OCI-LY3 (cell line): ENCODE data around the gene SLC9A7.

Source experiments
- H2AFZ ChIP-seq: fragments of 200-600, 300-600 bp; shearing (Covaris generic); 2 replicates; pipeline ENCODE4 v1.6.0; 2014; ENCODE audit warnings: antibody characterized with exemption, low read depth, low read length
- H3K27ac ChIP-seq: fragments of 200-600, 300-600 bp; sonication (generic); 2 replicates; pipeline ENCODE4 v1.5.1; 2014; ENCODE audit warnings: mild to moderate bottlenecking, low read length, moderate library complexity, mixed read lengths
- H3K27me3 ChIP-seq: fragments of 200-600, 300-600 bp; sonication (generic); 2 replicates; pipeline ENCODE4 v1.6.1; 2014; ENCODE audit warnings: low read depth, low read length, mixed read lengths
- H3K36me3 ChIP-seq: fragments of 200-600, 300-600 bp; sonication (generic); replicated peaks from 2 replicates; pipeline ENCODE3; 2014; ENCODE audit warnings: low read depth, low read length, mixed read lengths
- H3K4me1 ChIP-seq: fragments of 300-600, 200-600 bp; sonication (generic); 2 replicates; pipeline ENCODE4 v1.6.1; 2014; ENCODE audit warnings: low read length, mixed read lengths
- H3K4me2 ChIP-seq: fragments of 200-600, 300-600 bp; sonication (generic); 2 replicates; pipeline ENCODE4 v1.6.1; 2014; ENCODE audit warnings: low read length, mixed read lengths
- H3K4me3 ChIP-seq: fragments of 300-600, 200-600 bp; sonication (generic); 2 replicates; pipeline ENCODE4 v1.5.1; 2014; ENCODE audit warnings: antibody characterized with exemption, mild to moderate bottlenecking, low read length, moderate library complexity
- H3K79me2 ChIP-seq: fragments of 300-600, 200-600 bp; shearing (Covaris generic); 2 replicates; pipeline ENCODE4 v1.6.1; 2014; ENCODE audit warnings: mild to moderate bottlenecking, low read length, mixed read lengths
- H3K9ac ChIP-seq: fragments of 300-600, 200-600 bp; shearing (Covaris generic); 2 replicates; pipeline ENCODE4 v1.6.0; 2014; ENCODE audit warnings: mild to moderate bottlenecking, low read length, moderate library complexity
- H3K9me3 ChIP-seq: fragments of 200-600, 300-600 bp; shearing (Covaris generic); 2 replicates; pipeline ENCODE4 v1.6.1; 2014; ENCODE audit warnings: low read length, mixed read lengths; ENCODE audit not compliant: insufficient read depth
- H4K20me1 ChIP-seq: fragments of 200-600, 300-600 bp; sonication (generic); 2 replicates; pipeline ENCODE4 v1.6.1; 2016; ENCODE audit warnings: low read length, mixed read lengths; ENCODE audit not compliant: insufficient read depth
- CTCF ChIP-seq: fragments of 200-600, 300-600 bp; sonication (generic); IDR thresholded peaks from 2 replicates; pipeline ENCODE4 v1.5.1; 2014; ENCODE audit warnings: antibody characterized with exemption, low read length, low read depth
- EZH2phosphoT487 ChIP-seq: fragments of 200-600 bp; shearing (Covaris generic); IDR thresholded peaks from 2 replicates; pipeline ENCODE4 v1.6.1; 2018; ENCODE audit warnings: antibody characterized with exemption, mixed run types, low read depth

SLC9A7 gene

DNA sequence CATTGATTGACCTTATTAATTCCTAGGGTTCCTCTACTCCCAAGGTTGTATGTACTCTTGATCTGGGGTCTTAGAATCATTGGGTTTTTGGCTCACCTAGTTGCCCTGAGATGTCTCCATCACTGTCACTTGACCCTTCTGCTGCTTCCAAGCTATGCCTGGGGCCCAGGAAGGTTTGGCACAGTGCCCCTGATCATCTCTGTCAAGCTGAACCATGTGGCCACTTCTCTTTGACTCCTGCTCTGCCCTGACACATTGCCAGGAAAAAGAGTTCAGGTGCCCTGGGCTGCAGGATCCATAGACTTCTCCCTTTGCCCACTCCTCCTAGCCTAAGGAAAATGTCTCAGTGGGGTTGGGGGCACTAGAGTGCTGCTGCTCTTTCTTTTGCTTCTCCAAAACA is 189.3 kb downstream of the SLC9A7 start:
- Histone ChIP-seq H3K27ac (no peak overlapping the region), H3K36me3 (no peaks in the 10 kb centered on the region), H3K9me3 (no peaks in the 10 kb centered on the region), H3K4me2 (no peak overlapping the region), H3K4me3 (no peak overlapping the region), H3K79me2 (no peaks in the 10 kb centered on the region), H2AFZ (no peak overlapping the region), H4K20me1 (no peaks in the 10 kb centered on the region), H3K9ac (no peak overlapping the region), H3K27me3 (no peaks in the 10 kb centered on the region), H3K4me1 (peaks cover 25% of the 10 kb centered on the region)
- TF ChIP-seq EZH2phosphoT487 (no peak), CTCF (no peak)

GRCh38 chrX:46567388-46567787 is 191.5 kb downstream of the SLC9A7 start:
- H3K79me2 ChIP-seq, result no peaks in the 10 kb centered on the region
- H3K36me3 ChIP-seq, result no peaks in the 10 kb centered on the region
- H3K4me1 ChIP-seq, result peaks cover 30% of the 10 kb centered on the region
- no peak overlapping the region for H3K9ac ChIP-seq
- no peaks in the 10 kb centered on the region for H3K9me3 ChIP-seq
- H3K27ac ChIP-seq, result no peak overlapping the region
- H2AFZ ChIP-seq, result no peak overlapping the region
- no peak for TF ChIP-seq EZH2phosphoT487
- no peak for TF ChIP-seq CTCF
- no peaks in the 10 kb centered on the region for H3K27me3 ChIP-seq
- H3K4me2 ChIP-seq, result no peak overlapping the region
- no peaks in the 10 kb centered on the region for H4K20me1 ChIP-seq
- H3K4me3 ChIP-seq, result no peak overlapping the region

DNA sequence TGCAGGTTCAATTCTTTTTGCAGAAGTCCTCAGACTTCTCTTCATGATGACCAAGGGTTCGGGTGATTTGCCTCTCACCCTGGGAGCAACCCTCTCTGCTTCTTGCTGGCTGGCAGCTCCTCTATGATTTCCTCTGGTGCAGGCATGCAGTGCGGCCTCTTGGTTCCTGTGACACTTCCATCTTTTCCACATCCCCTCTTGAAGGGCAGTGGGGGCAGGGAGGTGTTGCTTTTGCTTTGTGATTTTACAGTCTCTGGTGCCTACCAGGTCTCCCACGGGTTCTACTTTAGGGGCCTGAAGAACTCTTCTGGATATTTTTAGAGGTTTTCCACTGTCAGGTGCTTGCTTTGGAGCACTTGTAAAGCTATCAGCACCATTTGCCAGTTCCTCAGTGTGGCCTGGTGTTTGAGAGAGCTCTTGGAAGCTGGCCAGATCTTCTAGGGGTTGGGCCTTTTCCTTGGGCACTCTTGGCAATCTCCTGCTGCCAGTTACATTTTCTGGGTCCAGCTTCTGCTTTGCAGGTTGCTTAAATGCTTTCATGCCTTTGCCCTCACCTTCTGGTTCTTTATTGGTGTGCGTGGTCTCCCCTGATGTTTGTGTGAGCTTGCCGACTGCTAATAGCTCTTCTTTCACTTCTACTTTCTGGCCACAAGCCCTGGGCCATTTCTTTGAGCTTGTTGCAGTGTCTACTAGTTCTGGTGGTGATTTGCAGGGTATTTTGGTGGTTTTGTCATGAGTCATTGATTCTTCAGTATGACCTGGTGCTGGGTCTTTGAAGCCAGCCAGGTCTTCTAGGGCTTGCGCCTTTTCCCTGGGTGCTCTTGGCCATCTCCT is 196.9 kb downstream of the SLC9A7 start:
- peak overlapping the region; percentile 73 for H3K27ac ChIP-seq
- no peaks in the 10 kb centered on the region for H3K79me2 ChIP-seq
- 0 out of 2 replicates have a peak, but pooled peaks cover 2% of the 10 kb centered on the region for H3K27me3 ChIP-seq
- H3K9ac ChIP-seq, result peak overlapping the region; percentile 28; the same call in 1 of the 2 replicates
- H3K4me3 ChIP-seq, result peak overlapping the region; percentile 44
- peaks cover 28% of the 10 kb centered on the region for H3K4me1 ChIP-seq
- no peaks in the 10 kb centered on the region for H3K9me3 ChIP-seq
- no peak overlapping the region for H2AFZ ChIP-seq
- H4K20me1 ChIP-seq, result no peaks in the 10 kb centered on the region
- no peaks in the 10 kb centered on the region for H3K36me3 ChIP-seq
- peak overlapping the region; percentile 80 for H3K4me2 ChIP-seq
- TF ChIP-seq CTCF (no peak), EZH2phosphoT487 (no peak)

DNA sequence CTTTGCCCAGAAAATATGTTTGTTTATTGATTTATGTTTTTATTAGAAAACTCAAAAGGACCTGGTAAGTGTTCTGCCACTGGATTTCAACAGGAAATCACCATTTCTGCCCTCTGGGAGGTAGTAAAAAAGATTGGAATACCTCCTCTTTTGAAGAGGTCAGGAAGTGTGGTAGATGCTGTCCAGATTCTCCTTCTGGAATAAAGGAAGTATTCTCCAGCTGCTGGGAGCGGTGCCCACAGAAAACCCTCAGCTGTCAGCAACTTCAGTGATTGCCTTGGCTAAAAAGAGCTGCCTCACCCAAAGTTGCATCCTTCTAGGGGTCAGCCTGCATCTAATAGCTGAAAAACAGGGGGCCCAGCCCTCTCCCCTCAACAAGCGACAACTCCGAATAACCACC is 199.9 kb downstream of the SLC9A7 start:
- no peak overlapping the region for H3K4me2 ChIP-seq
- TF ChIP-seq CTCF (no peak), EZH2phosphoT487 (no peak)
- H3K27ac ChIP-seq, result no peak overlapping the region
- H2AFZ ChIP-seq, result no peak overlapping the region
- H3K36me3 ChIP-seq, result no peaks in the 10 kb centered on the region
- no peaks in the 10 kb centered on the region for H4K20me1 ChIP-seq
- 0 out of 2 replicates have a peak, but pooled peaks cover 2% of the 10 kb centered on the region for H3K27me3 ChIP-seq
- no peak overlapping the region for H3K9ac ChIP-seq
- peaks cover 28% of the 10 kb centered on the region for H3K4me1 ChIP-seq
- no peaks in the 10 kb centered on the region for H3K9me3 ChIP-seq
- no peaks in the 10 kb centered on the region for H3K79me2 ChIP-seq
- H3K4me3 ChIP-seq, result no peak overlapping the region
